ENCODE measurements around the gene EXOC4.
"Not testable (repeated sequence)": the region's sequence is repeated elsewhere in the genome, so short reads cannot be mapped to it uniquely, and the experiment has no call there.

GRCh38 chr7:134077560-134077959, 824.7 kb downstream of the EXOC4 start:
- not testable (repeated sequence) for TF ChIP-seq YY1 (IDR thresholded peaks at IDR 0.05; ENCODE audit: insufficient read depth, insufficient read length); ZNF274 (IDR thresholded peaks at IDR 0.05; ENCODE audit: low read depth, low read length)

Data from NT2/D1 (cell line).